Activated T-helper 2 cell treated with anti-CD3 and anti-CD28 coated beads, Interferon-gamma antibody, Interleukin-2, Interleukin-4, amounts not matched to agents 10 μg/mL and 5 μg/mL and 100 μg/mL, durations not matched to agents 14 hours and 24 hours and 36 hours (primary cell): ENCODE results near the gene AGA. TPM values are rescaled to one million over a fixed set of nuclear protein-coding genes. Genes with fewer than 3 reads are reported as not detected.
A peak's percentile ranks its signal among the peaks of the same experiment; 100 is the strongest.

Source experiments
- DNase-seq: peaks from one replicate; pipeline ENCODE4 v3.0.0; 2021; ENCODE audit warnings: low spot score
- H3K27ac Mint-ChIP-seq: one replicate; pipeline ENCODE4 v1.8.0; 2021; ENCODE audit warnings: mixed read lengths
- H3K27me3 Mint-ChIP-seq: one replicate; pipeline ENCODE4 v1.8.0; 2021; ENCODE audit warnings: low read depth, mixed read lengths
- H3K36me3 Mint-ChIP-seq: one replicate; pipeline ENCODE4 v1.8.0; 2021; ENCODE audit warnings: low read depth, mixed read lengths
- H3K4me1 Mint-ChIP-seq: one replicate; pipeline ENCODE4 v1.8.0; 2021; ENCODE audit warnings: low read depth, mixed read lengths
- H3K4me3 Mint-ChIP-seq: one replicate; pipeline ENCODE4 v1.8.0; 2021; ENCODE audit warnings: low read depth, mild to moderate bottlenecking, moderate library complexity, mixed read lengths
- H3K9me3 Mint-ChIP-seq: one replicate; pipeline ENCODE4 v1.8.0; 2021; ENCODE audit warnings: mixed read lengths
- intact Hi-C: fragments of 100-400 bp; cut with micrococcal nuclease; formaldehyde crosslinking; loops from one replicate; pipeline ENCODE4 v1.15.1; 2023
- total RNA-seq: library from RNA; stranded (reverse); gene quantifications from 2 replicates; pipeline ENCODE4 v1.2.3, GENCODE V29; 2022

AGA gene
- total RNA-seq, 1 donor from 2014 or later = 21.0 TPM

DNA sequence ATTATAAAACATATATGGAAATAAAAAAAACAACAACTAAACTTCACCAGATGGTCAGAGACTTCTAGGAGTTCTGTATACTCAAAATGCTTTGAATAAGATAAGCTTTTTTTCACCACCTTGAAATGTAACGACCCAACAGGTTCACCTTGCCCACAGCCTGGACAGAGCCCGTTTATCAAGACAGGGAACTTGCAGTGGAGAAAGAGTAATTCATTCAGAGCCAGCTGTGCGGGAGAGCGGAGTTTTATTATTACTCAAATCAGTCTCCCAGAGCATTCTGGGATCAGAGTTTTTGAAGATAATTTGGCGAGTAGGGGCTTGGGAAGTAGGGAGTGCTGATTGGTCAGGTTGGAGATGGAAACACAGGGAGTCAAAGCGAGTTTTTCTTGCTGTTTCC, 38.5 kb downstream of the AGA start:
- no peak overlapping the region for H3K4me3 Mint-ChIP-seq
- intact Hi-C loops = loop anchor here (5.0 kb wide), 2 partner anchors 39 to 96 kb away; partner anchors contain the start of genes AGA and NEIL3
- no peak overlapping the region for H3K27ac Mint-ChIP-seq
- H3K36me3 Mint-ChIP-seq = no peaks in the 10 kb centered on the region
- DNase-seq = no peak
- H3K27me3 Mint-ChIP-seq = peaks cover 14% of the 10 kb centered on the region
- no peaks in the 10 kb centered on the region for H3K9me3 Mint-ChIP-seq
- peaks cover 30% of the 10 kb centered on the region for H3K4me1 Mint-ChIP-seq

DNA sequence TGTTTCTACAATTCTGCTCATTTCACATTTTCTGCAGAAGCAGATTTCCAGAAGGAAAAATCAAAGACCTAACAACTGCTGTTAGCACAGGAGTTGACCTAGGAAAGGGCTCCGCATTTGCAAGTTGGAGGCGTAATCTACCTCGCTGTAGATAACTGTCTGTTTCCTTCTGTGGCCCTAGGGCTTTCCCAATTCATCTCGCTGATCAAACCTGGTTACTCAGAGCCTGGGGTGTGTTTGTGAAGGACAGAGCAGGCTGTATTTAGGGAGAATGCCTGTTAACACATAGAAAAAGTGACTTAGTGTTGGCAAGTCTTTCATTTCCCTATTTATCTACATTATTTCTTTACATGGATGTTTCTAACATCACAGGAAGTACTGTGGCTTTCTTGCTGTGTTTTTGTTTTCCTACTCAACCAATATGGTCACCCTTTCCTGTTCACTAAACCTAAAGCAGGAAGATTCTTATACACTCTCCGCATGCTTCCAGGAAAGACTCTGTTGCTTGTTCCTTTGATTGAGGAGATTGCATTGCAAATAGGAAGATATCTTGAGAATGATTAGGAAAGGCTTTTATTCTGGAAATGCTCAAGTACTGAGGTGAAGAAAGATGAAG, 40.5 kb downstream of the AGA start:
- no peak for DNase-seq
- intact Hi-C loops = loop anchor here (5.0 kb wide), 2 partner anchors 41 to 94 kb away; partner anchors contain the start of genes AGA and NEIL3

DNA sequence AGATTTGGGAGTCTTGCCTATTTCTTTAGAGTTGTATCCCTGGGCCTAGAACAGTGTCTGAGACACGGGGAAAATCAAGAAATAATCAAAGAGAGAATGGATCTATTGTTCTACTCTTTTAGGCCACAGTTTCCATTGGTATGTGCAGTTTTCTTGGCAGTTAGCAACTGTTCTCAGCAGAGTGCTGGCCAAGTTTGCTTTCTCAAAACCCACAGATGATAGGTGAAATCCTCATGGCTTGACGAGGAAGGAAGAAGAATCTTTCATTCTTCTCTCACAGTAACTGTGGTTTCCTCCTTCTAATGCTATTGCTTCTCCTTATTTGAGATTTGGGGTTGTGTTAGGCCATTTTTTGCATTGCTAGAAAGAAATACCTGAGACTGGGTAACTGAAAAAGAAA, 42.2 kb downstream of the AGA start:
- intact Hi-C loops = loop anchor here (5.0 kb wide), 2 partner anchors 42 to 93 kb away; partner anchors contain the start of genes AGA and NEIL3

More for the DNA sequence above, 40.5 kb downstream of the AGA start:
- Mint-ChIP-seq H3K4me3 (peak overlapping the region; percentile 0), H3K36me3 (no peaks in the 10 kb centered on the region), H3K9me3 (no peaks in the 10 kb centered on the region), H3K27ac (no peak overlapping the region), H3K4me1 (peaks cover 30% of the 10 kb centered on the region), H3K27me3 (peaks cover 16% of the 10 kb centered on the region)

DNA sequence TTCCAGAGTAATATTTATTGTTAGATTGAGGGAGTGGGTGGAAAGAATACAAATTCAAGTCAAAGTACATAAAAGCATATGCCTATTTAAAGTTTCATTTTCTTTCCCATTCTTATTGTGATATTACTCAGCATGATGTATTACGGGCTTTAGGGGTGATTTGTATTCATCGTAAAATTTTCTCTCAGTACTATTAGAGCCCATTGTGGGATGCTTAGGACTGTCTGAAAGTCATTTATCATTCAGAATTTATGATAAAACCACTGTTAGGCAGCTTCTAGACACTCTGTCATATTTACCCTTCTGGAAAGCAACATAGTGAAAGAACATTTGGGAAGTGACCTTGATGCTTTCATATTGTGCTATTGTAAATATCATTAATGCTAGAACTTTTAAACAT, 45.9 kb downstream of the AGA start:
- Mint-ChIP-seq H3K27ac (no peak overlapping the region), H3K4me1 (peaks cover 33% of the 10 kb centered on the region), H3K4me3 (no peak overlapping the region), H3K9me3 (no peaks in the 10 kb centered on the region), H3K27me3 (peaks cover 9% of the 10 kb centered on the region), H3K36me3 (no peaks in the 10 kb centered on the region)
- DNase-seq = no peak
- intact Hi-C loops = no loop called here

More for the DNA sequence above, 42.2 kb downstream of the AGA start:
- no peak for DNase-seq
- no peak overlapping the region for H3K27ac Mint-ChIP-seq
- no peaks in the 10 kb centered on the region for H3K9me3 Mint-ChIP-seq
- no peak overlapping the region for H3K4me3 Mint-ChIP-seq
- H3K36me3 Mint-ChIP-seq = no peaks in the 10 kb centered on the region
- H3K4me1 Mint-ChIP-seq = peaks cover 30% of the 10 kb centered on the region
- H3K27me3 Mint-ChIP-seq = peaks cover 11% of the 10 kb centered on the region

DNA sequence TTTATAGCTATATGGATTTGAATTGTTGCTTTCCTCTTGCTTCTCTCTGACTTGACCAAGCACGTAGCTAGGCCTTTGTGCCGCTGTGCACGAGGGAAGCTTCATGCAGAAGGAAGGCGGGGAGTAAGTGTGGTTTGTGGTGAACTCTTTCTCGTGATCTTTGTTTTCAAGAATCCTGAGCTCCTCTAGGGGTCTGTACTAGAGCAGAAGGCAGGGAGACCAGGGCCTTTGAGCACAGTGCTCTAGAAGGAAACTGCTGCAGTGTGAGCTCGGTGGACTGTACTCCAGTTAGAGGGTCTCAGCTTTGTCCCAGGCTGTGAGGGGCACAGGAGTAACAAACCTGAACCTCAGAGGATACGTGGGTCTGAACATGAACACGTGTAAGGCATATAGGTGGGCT, 49.0 kb downstream of the AGA start:
- Mint-ChIP-seq H3K27ac (no peak overlapping the region), H3K36me3 (no peaks in the 10 kb centered on the region), H3K27me3 (peaks cover 19% of the 10 kb centered on the region), H3K4me1 (peaks cover 24% of the 10 kb centered on the region), H3K4me3 (no peak overlapping the region), H3K9me3 (no peaks in the 10 kb centered on the region)
- intact Hi-C loops = no loop called here
- peak; percentile 12 for DNase-seq

DNA sequence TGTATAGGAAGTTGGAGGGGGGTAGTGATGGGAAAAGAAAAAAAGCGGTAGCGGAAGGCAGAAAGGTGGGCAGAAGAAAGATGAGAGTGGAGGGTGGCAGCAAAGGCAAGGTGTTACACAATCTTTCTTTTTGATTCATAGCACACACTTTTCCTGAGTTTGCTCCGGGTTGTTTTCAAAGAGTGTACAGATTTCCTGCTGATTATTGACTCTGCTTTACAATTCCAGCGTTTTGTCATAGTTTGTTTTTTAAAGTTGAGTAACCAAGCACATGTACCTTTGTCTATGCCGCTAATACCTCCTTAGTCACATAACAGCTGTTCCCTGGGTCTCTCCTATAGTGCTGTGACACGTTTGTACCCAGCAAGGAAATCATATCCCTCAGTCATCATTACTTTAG, 50.3 kb downstream of the AGA start:
- H3K4me3 Mint-ChIP-seq = no peak overlapping the region
- intact Hi-C loops = no loop called here

DNA sequence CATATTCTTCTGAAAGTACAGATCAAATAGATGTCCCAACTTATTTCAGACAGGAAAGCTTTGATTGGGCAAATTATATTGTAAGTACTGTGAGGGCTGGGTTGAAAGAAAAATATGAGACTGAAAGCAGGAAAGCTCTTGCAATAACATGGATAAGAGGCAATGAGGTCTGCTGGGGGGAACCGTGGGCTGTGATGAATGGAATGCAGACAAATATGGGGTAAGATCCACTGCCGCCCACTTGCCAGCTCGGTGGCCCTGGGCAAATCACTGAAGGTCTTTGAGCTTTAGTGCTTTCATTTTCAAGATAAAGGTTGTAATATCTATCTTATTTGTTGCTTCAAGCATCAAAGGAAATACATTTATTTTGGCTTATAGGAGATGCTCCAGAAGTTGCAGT, 51.0 kb downstream of the AGA start:
- Mint-ChIP-seq H3K4me3 (no peak overlapping the region), H3K36me3 (no peaks in the 10 kb centered on the region), H3K9me3 (no peaks in the 10 kb centered on the region), H3K27me3 (peaks cover 14% of the 10 kb centered on the region), H3K4me1 (peaks cover 26% of the 10 kb centered on the region), H3K27ac (no peak overlapping the region)
- intact Hi-C loops = no loop called here
- no peak for DNase-seq

More for the DNA sequence above, 50.3 kb downstream of the AGA start:
- no peaks in the 10 kb centered on the region for H3K9me3 Mint-ChIP-seq
- H3K4me1 Mint-ChIP-seq = peaks cover 24% of the 10 kb centered on the region
- H3K36me3 Mint-ChIP-seq = no peaks in the 10 kb centered on the region
- no peak overlapping the region for H3K27ac Mint-ChIP-seq
- H3K27me3 Mint-ChIP-seq = peaks cover 16% of the 10 kb centered on the region
- no peak for DNase-seq

DNA sequence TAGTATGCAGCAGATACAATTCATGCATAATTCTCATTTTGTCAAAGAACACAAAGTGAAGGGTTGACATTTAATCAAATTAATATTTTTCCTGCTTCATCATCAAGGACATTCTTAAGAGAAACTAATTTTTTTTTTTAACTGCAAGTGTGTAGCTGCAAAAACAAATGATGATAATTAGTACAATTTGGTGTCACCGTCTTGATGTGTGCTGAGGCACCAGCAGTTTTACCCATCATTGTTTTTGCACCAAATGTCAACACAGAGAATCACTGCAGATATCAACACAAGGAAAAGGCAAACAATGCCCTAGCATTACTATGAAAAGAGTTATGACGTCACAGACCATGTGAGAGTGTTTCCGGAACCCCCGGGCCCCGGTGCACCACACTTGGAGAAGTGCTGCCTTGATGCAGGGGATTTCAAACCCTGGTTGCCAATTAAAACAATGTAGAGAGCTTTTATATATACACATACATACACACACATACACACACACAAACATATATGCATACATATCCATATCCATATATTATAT, 55.9 kb downstream of the AGA start:
- no peaks in the 10 kb centered on the region for H3K9me3 Mint-ChIP-seq
- peaks cover 27% of the 10 kb centered on the region for H3K27me3 Mint-ChIP-seq
- H3K4me1 Mint-ChIP-seq = peaks cover 14% of the 10 kb centered on the region
- intact Hi-C loops = no loop called here
- H3K4me3 Mint-ChIP-seq = no peak overlapping the region
- H3K36me3 Mint-ChIP-seq = no peaks in the 10 kb centered on the region
- no peak for DNase-seq
- H3K27ac Mint-ChIP-seq = no peak overlapping the region

DNA sequence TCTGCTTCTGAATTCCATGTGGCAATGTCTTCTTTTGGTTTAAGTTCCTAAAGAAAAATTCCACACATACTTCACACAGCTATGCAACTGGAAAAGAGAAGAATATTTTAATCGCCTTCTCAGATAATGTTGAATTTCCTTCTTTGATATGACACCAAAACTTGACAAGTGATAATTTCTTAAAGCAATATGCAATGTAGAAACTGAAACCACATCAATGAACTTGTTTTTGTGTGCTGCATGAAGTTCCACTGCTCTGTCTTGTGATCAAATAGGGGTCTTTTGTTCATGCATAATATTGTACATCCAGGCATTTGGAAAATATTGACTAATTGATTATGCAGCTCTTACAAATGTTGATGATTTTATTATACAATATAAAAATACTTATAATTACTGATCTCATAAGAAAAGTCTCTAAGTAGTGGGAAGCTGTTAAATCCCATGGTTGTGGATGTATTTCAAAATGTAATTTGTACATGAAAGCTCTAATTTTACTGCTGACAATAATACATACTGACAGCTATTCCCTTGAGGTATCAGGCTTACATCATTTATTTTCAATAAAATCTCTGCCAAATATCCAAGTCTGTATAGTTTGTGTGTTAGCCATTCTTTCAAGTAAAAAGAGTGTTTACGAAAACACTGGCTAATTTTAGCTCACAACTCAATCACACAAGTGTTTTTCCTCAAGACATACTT, 56.5 kb downstream of the AGA start:
- Mint-ChIP-seq H3K9me3 (no peaks in the 10 kb centered on the region), H3K27ac (no peak overlapping the region), H3K27me3 (peaks cover 22% of the 10 kb centered on the region), H3K4me1 (peaks cover 11% of the 10 kb centered on the region), H3K4me3 (no peak overlapping the region), H3K36me3 (no peaks in the 10 kb centered on the region)
- DNase-seq = no peak
- intact Hi-C loops = no loop called here

DNA sequence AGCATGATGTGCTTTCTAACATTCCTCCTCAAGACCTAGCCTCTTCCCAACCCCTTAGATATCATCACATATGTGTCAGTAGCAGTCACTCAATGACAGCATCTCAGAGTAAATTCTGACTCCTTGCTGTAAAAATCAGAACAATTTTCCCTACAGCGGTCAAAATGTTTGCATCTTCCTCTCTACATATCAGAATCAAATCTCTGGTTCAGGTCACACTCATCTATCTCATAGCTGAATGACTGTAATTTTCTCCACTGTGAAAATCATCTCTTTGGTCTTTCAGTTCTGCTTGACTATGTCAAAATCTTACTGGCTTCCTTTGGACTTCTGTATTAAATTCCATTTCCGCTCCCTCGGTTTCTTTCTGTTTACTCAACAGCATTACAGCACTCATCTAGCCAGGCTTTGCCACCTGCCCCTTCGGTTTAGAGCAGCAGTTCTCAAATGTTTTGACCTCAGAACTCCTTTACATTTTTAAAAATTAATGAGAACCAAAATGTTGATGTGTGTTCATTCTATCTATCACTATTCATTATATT, 57.3 kb downstream of the AGA start:
- Mint-ChIP-seq H3K27me3 (peaks cover 20% of the 10 kb centered on the region), H3K36me3 (no peaks in the 10 kb centered on the region)

DNA sequence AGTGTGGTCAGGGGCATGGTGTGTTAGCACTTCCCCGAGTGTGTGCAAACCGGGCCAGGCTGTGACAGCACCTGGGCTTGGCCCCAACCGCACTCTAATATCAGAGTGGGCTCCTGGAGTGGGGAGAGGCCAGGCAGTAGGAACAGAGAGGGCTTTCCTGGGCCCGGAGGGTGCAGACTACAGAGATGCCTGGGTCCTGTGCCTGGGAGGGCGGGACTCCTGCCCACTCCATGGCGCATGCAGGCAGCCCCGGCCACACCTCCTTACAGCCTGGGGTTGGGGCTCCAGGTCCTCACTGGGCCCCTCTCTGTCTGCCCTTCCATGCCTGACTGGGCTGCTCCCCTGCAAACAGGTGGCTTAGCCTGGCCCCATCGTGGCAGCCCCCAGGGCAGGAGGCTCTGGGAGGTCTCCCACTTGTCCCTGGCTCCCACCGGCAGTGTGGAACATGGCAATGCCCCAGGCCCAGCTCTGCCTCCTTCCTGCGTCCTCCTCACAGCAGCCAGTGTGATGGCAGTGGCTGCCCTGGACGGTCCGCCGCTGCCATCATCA, 60.4 kb downstream of the AGA start:
- Mint-ChIP-seq H3K27ac (no peak overlapping the region), H3K27me3 (peaks cover 29% of the 10 kb centered on the region), H3K9me3 (no peaks in the 10 kb centered on the region), H3K36me3 (no peaks in the 10 kb centered on the region), H3K4me3 (no peak overlapping the region), H3K4me1 (peaks cover 9% of the 10 kb centered on the region)
- intact Hi-C loops = no loop called here
- no peak for DNase-seq

More for the DNA sequence above, 57.3 kb downstream of the AGA start:
- peaks cover 9% of the 10 kb centered on the region for H3K4me1 Mint-ChIP-seq
- DNase-seq = no peak
- intact Hi-C loops = no loop called here
- H3K9me3 Mint-ChIP-seq = no peaks in the 10 kb centered on the region
- H3K4me3 Mint-ChIP-seq = no peak overlapping the region
- no peak overlapping the region for H3K27ac Mint-ChIP-seq
